Thyroid gland (tissue), 4 donors: Measurements from ENCODE around the gene TGFA.

Source experiments
- POLR2A ChIP-seq, 2 donors: fragments of 450-650 bp; IDR thresholded peaks; one replicate each; pipeline ENCODE4 v1.6.1; 2017; ENCODE audit warnings: antibody characterized with exemption in 2 of 2, mild to moderate bottlenecking in 2 of 2, moderate library complexity in 1 of 2
- TF ChIP-seq, protein P1 (sequence below), 6 experiments: fragments of 200-600 bp in 3 of 6; fragments of 450-650 bp in 3 of 6; sonication (generic) in 3 of 6; IDR thresholded peaks; one replicate each; pipeline ENCODE4 v1.5.1; 2016 to 2019; ENCODE audit warnings: antibody characterized with exemption in 6 of 6, mild to moderate bottlenecking in 2 of 6, inconsistent platforms in 1 of 6, moderate library complexity in 1 of 6

- TF ChIP-seq, protein P1, sequence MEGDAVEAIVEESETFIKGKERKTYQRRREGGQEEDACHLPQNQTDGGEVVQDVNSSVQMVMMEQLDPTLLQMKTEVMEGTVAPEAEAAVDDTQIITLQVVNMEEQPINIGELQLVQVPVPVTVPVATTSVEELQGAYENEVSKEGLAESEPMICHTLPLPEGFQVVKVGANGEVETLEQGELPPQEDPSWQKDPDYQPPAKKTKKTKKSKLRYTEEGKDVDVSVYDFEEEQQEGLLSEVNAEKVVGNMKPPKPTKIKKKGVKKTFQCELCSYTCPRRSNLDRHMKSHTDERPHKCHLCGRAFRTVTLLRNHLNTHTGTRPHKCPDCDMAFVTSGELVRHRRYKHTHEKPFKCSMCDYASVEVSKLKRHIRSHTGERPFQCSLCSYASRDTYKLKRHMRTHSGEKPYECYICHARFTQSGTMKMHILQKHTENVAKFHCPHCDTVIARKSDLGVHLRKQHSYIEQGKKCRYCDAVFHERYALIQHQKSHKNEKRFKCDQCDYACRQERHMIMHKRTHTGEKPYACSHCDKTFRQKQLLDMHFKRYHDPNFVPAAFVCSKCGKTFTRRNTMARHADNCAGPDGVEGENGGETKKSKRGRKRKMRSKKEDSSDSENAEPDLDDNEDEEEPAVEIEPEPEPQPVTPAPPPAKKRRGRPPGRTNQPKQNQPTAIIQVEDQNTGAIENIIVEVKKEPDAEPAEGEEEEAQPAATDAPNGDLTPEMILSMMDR (IDR thresholded peaks at IDR 0.05), result no peak
- no peak for TF ChIP-seq POLR2A (IDR thresholded peaks at IDR 0.05)
Observed at GRCh38 chr2:70525032-70525431, 28.6 kb downstream of the TGFA start.
